Gastroesophageal sphincter (tissue), 4 donors: Measurements from ENCODE around the gene TAF1C. TPM values are rescaled to one million over a fixed set of nuclear protein-coding genes. Genes with fewer than 3 reads are reported as not detected.

Source experiments
- ATAC-seq: fragments of 150-250 bp; one replicate; pipeline ENCODE4 v1.9.1; 2016; ENCODE audit warnings: mild to moderate bottlenecking, moderate library complexity
- H3K27ac ChIP-seq, 4 donors: fragments of 200-600 bp; sonication (generic) in 3 of 4; 1 replicate in 3 of 4; 2 replicates in 1 of 4; pipeline ENCODE4 v1.5.1; 2016 to 2019
- H3K27me3 ChIP-seq: fragments of 200-600 bp; sonication (generic); one replicate; pipeline ENCODE4 v1.5.1; 2019
- H3K36me3 ChIP-seq, 2 donors: fragments of 200-600 bp; sonication (generic); one replicate each; pipeline ENCODE4 v1.5.1; 2019; ENCODE audit warnings: control low read depth in 1 of 2
- H3K4me1 ChIP-seq, 3 donors: fragments of 200-600 bp; sonication (generic); 1 replicate in 2 of 3; 2 replicates in 1 of 3; pipeline ENCODE4 v1.5.1; 2016 to 2019; ENCODE audit warnings: control low read depth in 2 of 3
- H3K4me3 ChIP-seq, 2 donors: fragments of 200-600 bp; sonication (generic); one replicate each; pipeline ENCODE4 v1.5.1; 2019; ENCODE audit warnings: mild to moderate bottlenecking in 1 of 2, moderate library complexity in 1 of 2
- H3K9me3 ChIP-seq, 3 donors: fragments of 200-600 bp; sonication (generic); one replicate each; pipeline ENCODE4 v1.5.1; 2017 to 2019; ENCODE audit warnings: control low read depth in 2 of 3
- CTCF ChIP-seq, 4 experiments: fragments of 200-600 bp in 2 of 4; fragments of 450-650 bp in 2 of 4; sonication (generic) in 1 of 4; IDR thresholded peaks; one replicate each; pipeline ENCODE4 v1.5.1; 2017 to 2019; ENCODE audit warnings: antibody characterized with exemption in 4 of 4, mild to moderate bottlenecking in 2 of 4, moderate library complexity in 2 of 4
- EP300 ChIP-seq: sonication (generic); formaldehyde crosslinking; IDR thresholded peaks from one replicate; pipeline ENCODE4 v1.6.1; 2017; ENCODE audit warnings: antibody characterized with exemption, mild to moderate bottlenecking
- POLR2A ChIP-seq, 2 donors: fragments of 450-650 bp; IDR thresholded peaks; one replicate each; pipeline ENCODE4 v1.6.1; 2017; ENCODE audit warnings: antibody characterized with exemption in 2 of 2, mild to moderate bottlenecking in 2 of 2, moderate library complexity in 1 of 2
- POLR2AphosphoS5 ChIP-seq: sonication (generic); formaldehyde crosslinking; IDR thresholded peaks from one replicate; pipeline ENCODE4 v1.6.1; 2017; ENCODE audit warnings: antibody characterized with exemption
- WGBS, 2 donors: methylation state at CpG; one replicate each; pipeline ENCODE4 v1.1.5; 2018; ENCODE audit warnings: low coverage in 1 of 2; 5-methylcytosine and 5-hydroxymethylcytosine counted together
- total RNA-seq, 4 donors: library from RNA; depleted of rRNA; stranded (reverse); fragments of >200 nt; gene quantifications; one replicate each; pipeline ENCODE4 v1.1.0, GENCODE V29; 2016

TAF1C gene
- total RNA-seq, 4 donors from 2014 or later = 16.1 to 51.4 (median 33.2) TPM

- TF ChIP-seq POLR2A (IDR thresholded peaks at IDR 0.05) (no peak), EP300 (no peak), CTCF (IDR thresholded peaks at IDR 0.05) (no peak), POLR2AphosphoS5 (no peak)
- H3K4me1 ChIP-seq = no peaks in the 10 kb centered on the region
- 69 to 71% methylated on average over 3 to 9 of the region's 10 CpGs for WGBS, 2 donors
- H3K27me3 ChIP-seq = peaks cover 36% of the 10 kb centered on the region
- ATAC-seq = no peak
- no peaks in the 10 kb centered on the region for H3K36me3 ChIP-seq
- H3K4me3 ChIP-seq = no peak overlapping the region
- H3K27ac ChIP-seq = no peak overlapping the region
- no peaks in the 10 kb centered on the region for H3K9me3 ChIP-seq
Observed at GRCh38 chr16:84198401-84198800, 11.5 kb upstream of the TAF1C start.

DNA sequence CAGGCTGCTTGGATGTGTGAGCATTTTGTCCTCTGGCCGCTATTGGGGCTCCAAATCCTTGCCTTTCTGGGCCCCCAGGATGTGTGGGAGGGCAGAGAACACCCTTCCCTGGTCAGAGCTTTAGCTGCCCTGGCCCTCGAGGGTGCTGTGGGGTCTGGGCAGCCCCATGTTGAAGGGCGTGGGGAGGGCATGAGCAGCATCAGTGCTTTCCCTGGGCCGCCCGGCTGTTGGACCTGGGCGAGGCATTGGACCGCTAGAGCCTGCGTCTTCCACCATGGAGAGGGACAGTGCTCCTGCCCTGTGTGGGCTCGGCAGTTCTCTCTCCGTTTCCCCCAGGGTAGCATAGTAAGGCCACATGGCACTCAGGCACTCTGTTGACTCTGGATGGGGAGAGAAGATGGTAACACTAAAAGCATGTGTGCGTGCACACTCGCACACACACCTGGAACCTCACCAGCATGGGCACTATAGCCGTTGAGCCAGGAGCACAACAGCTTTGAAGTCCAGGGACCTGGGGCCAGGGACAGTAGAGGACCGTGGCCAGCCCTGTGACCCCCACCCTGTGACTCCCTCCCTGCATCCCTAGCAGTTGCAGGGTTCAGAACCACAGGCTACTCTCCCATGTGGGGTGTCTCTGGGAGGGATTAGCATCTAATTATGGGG is 10.7 kb upstream of the TAF1C start:
- WGBS, 2 donors = no CpG with 5 or more reads among the region's 14 CpGs

GRCh38 chr16:84196727-84197394 is 10.0 kb upstream of the TAF1C start:
- WGBS, 2 donors = 64 to 80% methylated on average over 1 to 7 of the region's 16 CpGs
- no peak for TF ChIP-seq CTCF (IDR thresholded peaks at IDR 0.05)
- TF ChIP-seq POLR2A (IDR thresholded peaks at IDR 0.05) = no peak
- TF ChIP-seq POLR2AphosphoS5 = no peak
- TF ChIP-seq EP300 = no peak
- Histone ChIP-seq H3K36me3 (no peaks in the 10 kb centered on the region), H3K27me3 (peaks cover 34% of the 10 kb centered on the region), H3K9me3 (no peaks in the 10 kb centered on the region), H3K27ac (no peak overlapping the region), H3K4me1 (no peaks in the 10 kb centered on the region), H3K4me3 (no peak overlapping the region)
- no peak for ATAC-seq

More for the DNA sequence above, 10.7 kb upstream of the TAF1C start:
- Histone ChIP-seq H3K36me3 (no peaks in the 10 kb centered on the region), H3K4me3 (no peak overlapping the region), H3K27ac (no peak overlapping the region), H3K9me3 (no peaks in the 10 kb centered on the region), H3K27me3 (peaks cover 34% of the 10 kb centered on the region), H3K4me1 (no peaks in the 10 kb centered on the region)
- TF ChIP-seq POLR2AphosphoS5 (no peak), CTCF (IDR thresholded peaks at IDR 0.05) (no peak), POLR2A (IDR thresholded peaks at IDR 0.05) (no peak), EP300 (no peak)
- no peak for ATAC-seq

DNA sequence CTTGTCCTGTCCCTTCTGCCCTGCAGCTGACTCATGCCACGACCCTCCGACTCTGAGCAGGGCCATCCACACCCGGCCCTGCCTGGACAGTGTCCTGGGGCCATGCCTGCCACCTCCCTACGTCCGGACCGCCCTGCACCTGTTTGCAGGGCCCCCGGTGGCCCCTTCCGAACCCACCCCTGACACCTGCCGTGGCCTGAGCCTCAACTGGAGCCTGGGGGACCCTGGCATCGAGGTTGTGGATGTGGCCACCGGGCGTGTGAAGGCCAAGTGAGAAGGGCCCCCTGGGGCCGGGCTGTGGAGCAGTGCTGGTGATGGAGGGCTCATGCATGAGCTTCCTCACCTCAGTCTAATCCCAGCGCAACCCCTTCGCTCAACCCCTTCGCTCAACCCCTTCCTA is 9.2 kb upstream of the TAF1C start:
- Histone ChIP-seq H3K4me3 (no peak overlapping the region), H3K27ac (no peak overlapping the region), H3K4me1 (no peaks in the 10 kb centered on the region), H3K36me3 (no peaks in the 10 kb centered on the region), H3K27me3 (peaks cover 34% of the 10 kb centered on the region), H3K9me3 (no peaks in the 10 kb centered on the region)
- TF ChIP-seq EP300 (no peak), POLR2AphosphoS5 (no peak), POLR2A (IDR thresholded peaks at IDR 0.05) (no peak), CTCF (IDR thresholded peaks at IDR 0.05) (no peak)
- no peak for ATAC-seq
- no CpG with 5 or more reads among the region's 16 CpGs for WGBS, 2 donors
